Islet of Langerhans (tissue), 1 donor: ENCODE measurements around the gene ZBTB6.
A peak's percentile ranks its signal among the peaks of the same experiment; 100 is the strongest.
"Not testable (repeated sequence)": the region's sequence is repeated elsewhere in the genome, so short reads cannot be mapped to it uniquely, and the experiment has no call there.

ENCODE experiments used
- FAIRE-seq: peaks from one replicate; lab custom pipeline; 2011; peaks lifted over from hg19 to GRCh38; lab: Jason Lieb, UNC

ZBTB6 gene

GRCh38 chr9:122923947-122924346 lies 10.8 kb upstream of the ZBTB6 start:
- no peak for FAIRE-seq

- no peak for FAIRE-seq
Measured at GRCh38 chr9:122922713-122923112, 9.6 kb upstream of the ZBTB6 start.

GRCh38 chr9:122918310-122918709 lies 5.2 kb upstream of the ZBTB6 start:
- no peak for FAIRE-seq

- FAIRE-seq = no peak
Measured at GRCh38 chr9:122912671-122912963, 506 bp downstream of the ZBTB6 start.

- FAIRE-seq = not testable (repeated sequence)
Measured at GRCh38 chr9:122906122-122906521, 7.0 kb downstream of the ZBTB6 start.

- peak; percentile 97 for FAIRE-seq
Measured at GRCh38 chr9:122904823-122905710, 8.1 kb downstream of the ZBTB6 start, which contains the start of gene RC3H2. Gene RC3H2 (minus strand): TSS chr9:122905359. CDS start chr9:122897509, 7,850 bp downstream.

- FAIRE-seq = no peak
Measured at GRCh38 chr9:122904466-122904822, 8.7 kb downstream of the ZBTB6 start.

GRCh38 chr9:122900791-122901190 lies 12.3 kb downstream of the ZBTB6 start:
- peak; percentile 82 for FAIRE-seq

- peak; percentile 24 for FAIRE-seq
Measured at GRCh38 chr9:122897969-122898368, 15.2 kb downstream of the ZBTB6 start.

GRCh38 chr9:122888480-122888879 lies 24.6 kb downstream of the ZBTB6 start:
- no peak for FAIRE-seq

GRCh38 chr9:122883125-122883524 lies 30.0 kb downstream of the ZBTB6 start:
- FAIRE-seq = peak; percentile 24

- no peak for FAIRE-seq
Measured at GRCh38 chr9:122879443-122879842, 33.7 kb downstream of the ZBTB6 start.

- FAIRE-seq = no peak
Measured at GRCh38 chr9:122875523-122875922, 37.6 kb downstream of the ZBTB6 start.

GRCh38 chr9:122867276-122867675 lies 45.8 kb downstream of the ZBTB6 start:
- not testable (repeated sequence) for FAIRE-seq

- FAIRE-seq = no peak
Measured at GRCh38 chr9:122866079-122866478, 47.0 kb downstream of the ZBTB6 start.

- no peak for FAIRE-seq
Measured at GRCh38 chr9:122865300-122865699, 47.8 kb downstream of the ZBTB6 start.

- FAIRE-seq = no peak
Measured at GRCh38 chr9:122863407-122863806, 49.7 kb downstream of the ZBTB6 start.

- no peak for FAIRE-seq
Measured at GRCh38 chr9:122860319-122861142, 52.6 kb downstream of the ZBTB6 start.
